SIG-M5 treated with dmso at 0.1 percent for 504 hours (cell line): ENCODE data around the gene UTS2B.

Source experiments
- DNase-seq: peaks from one replicate; lab custom pipeline; 2025; ENCODE audit not compliant: unreplicated experiment; lab: John Stamatoyannopoulos, UW

UTS2B gene

DNA sequence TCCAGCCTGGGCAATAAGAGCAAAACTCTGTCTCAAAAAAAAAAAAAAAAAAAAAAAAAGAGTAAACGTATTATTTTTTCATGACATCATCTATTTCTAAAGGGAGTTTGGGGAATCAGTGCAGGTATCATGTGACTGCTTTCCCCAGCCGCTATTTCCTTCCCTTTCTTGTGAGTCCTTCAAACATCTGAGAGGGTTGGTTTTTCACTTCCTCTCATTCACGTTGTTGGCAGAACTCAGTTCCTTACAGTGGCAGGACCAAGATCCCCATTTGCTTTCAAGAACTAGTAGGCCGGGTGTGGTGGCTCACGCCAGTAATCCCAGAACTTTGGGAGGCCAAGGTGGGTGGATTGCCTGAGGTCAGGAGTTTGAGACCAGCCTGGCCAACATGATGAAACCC is 84.3 kb downstream of the UTS2B start:
- peak; percentile 93 for DNase-seq

DNA sequence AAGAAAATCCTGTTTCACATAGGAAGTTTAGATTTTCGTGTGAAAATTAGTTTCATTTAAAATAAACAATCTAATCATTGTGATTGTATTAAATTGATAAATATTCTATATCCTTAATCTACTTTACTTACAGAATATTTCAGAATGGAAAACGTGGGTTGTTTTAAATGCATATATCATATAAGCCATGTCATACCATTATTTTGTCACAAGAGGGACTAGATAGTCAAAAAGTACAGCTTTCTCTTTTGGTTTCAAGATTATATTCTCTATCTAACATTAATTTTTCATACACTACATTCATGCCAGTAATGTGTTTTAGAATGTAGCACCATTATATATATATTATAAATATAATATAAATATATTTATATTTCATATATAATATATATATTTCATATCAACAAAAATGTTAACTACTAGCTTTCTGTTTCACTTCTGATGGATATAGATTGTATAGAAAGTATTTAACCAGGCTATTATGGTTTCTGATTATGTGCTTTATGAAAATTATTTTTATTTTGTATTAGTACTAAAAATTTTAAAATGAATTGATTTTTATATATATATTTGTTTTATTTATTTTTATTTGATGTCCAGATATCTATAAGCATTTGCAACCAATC is 86.0 kb downstream of the UTS2B start:
- peak; percentile 45 for DNase-seq

- DNase-seq = no peak
Measured at GRCh38 chr3:191240486-191240885, 89.8 kb downstream of the UTS2B start.

DNA sequence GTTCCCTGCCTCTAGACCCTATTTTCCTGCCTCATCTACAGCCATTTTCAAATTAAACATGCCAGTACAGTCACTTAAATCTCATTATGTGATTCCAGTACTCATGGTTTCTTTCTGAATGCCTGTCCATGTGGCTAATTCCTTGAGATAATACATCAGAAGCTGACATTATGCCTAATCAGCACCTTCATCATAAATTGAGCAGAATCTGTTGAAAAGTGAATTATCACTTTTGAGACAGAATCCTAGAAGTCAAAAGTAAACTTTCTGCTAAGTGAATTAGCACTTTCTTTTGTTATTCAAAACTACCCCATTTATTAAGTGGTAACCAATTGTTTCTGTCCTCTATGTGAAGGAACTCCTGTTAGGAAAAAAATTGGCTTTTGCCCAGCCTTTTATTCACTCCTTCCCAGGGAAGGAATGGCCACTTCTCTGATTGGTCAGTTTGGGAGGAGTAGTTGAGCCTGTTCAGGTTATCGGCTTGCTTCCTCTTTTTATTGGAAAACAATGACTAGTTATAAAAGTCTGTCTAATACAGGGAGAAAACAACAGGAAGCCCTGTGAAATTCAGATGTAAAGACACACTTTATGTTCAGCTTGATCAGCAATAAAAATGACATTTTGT is 90.8 kb downstream of the UTS2B start:
- no peak for DNase-seq

DNA sequence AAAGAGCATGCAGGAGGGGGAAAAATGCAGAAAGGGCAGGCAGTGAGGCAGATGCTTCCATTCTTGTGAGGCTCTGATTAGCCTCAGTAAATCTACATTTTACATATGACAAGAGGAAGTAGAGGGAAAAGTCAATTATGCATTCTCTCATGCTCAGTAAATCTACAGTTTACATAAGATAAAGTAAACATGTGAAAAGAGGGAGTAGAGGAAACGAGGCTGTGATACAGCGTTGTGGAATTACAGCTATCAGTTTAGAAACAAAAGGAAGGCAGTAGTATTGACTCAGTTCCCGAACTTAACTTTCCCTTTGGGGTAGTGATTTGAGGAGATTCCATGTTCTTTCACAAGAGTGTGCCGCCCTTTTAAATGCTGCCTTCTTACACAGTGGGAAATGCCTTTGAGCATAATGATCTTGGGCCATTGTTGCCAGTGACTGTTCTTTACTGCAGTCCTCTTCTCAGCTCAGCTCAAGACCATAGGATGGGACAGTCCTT is 92.0 kb downstream of the UTS2B start:
- DNase-seq = no peak

GRCh38 chr3:191237047-191237882 is 93.1 kb downstream of the UTS2B start:
- DNase-seq = no peak

- DNase-seq = no peak
Measured at GRCh38 chr3:191236646-191237045, 93.7 kb downstream of the UTS2B start.

GRCh38 chr3:191235331-191236314 is 94.7 kb downstream of the UTS2B start:
- no peak for DNase-seq

GRCh38 chr3:191234216-191234615 is 96.1 kb downstream of the UTS2B start:
- DNase-seq = no peak

GRCh38 chr3:191227541-191227940 is 102.8 kb downstream of the UTS2B start:
- DNase-seq = no peak

DNA sequence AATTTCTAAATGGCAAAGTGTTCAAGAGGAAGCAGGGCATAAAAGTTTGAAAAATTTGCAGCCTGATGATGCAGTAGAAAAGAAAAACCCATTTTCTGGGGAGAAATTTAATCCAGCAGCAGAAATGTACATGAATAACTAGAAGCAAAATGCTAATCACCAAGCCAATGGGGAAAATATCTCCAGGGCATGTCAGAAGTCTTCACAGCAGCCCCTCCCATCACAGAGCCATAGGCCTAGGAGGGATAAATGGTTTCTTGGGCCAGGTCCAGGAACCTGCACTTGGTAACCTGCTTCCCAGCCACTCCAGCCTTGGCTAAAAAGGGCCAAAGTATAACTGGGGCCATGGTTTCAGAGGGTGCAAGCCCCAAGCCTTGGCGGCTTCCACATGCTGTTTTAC is 108.7 kb downstream of the UTS2B start:
- no peak for DNase-seq

- DNase-seq = no peak
Measured at GRCh38 chr3:191220908-191221307, 109.4 kb downstream of the UTS2B start.

DNA sequence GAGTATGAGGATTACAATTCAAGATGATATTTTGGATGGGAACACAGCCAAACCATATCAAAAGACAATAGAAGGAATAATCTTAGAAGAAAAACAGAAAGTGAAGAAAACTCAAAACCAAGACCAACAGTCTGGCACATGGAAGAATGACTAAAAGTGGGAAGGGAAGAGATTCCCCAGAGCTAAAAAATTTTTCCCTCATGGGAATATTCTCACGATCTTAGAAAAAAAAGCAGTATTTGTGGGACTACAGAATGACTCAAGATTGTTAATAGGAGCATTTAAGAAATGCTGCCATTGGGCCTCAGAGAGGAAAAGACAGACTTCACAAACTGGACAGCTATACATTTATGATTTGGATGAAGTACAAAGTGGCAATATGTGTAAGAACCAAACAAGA is 113.0 kb downstream of the UTS2B start:
- DNase-seq = no peak
